Left colon (tissue), 2 donors: ENCODE data around the gene MARCHF4. TPM values are rescaled to one million over a fixed set of nuclear protein-coding genes. Genes with fewer than 3 reads are reported as not detected.

Experiments
- ATAC-seq: fragments of 200-7000 bp; cut with Tn5 transposase; one replicate; pipeline ENCODE4 v1.9.1; 2020; ENCODE audit warnings: mild to moderate bottlenecking, moderate library complexity
- DNase-seq, 2 donors: peaks; one replicate each; pipeline ENCODE4 v3.0.0-alpha.2; 2020
- intact Hi-C, 2 donors: fragments of 100-400 bp; cut with DNase I in 1 of 2; cut with micrococcal nuclease in 1 of 2; formaldehyde crosslinking; loops; one replicate each; pipeline versions ENCODE4 v1.11.2 to v1.14.0; 2022; cut with DNase I, micrococcal nuclease
- total RNA-seq, 2 donors: library from RNA; stranded (reverse); fragmentation: NEBNext Ultra II Directional; extraction: Animal tissue kit (Norgen Biotek cat#: 25700); gene quantifications; one replicate each; pipeline ENCODE4 v1.2.1, GENCODE V29; 2021
- donor health status: DM: no; HTN: no; CAD: no.
- donor health status: DM: yes; HTN: yes; CAD: no.

MARCHF4 gene
- total RNA-seq, 2 donors from 2014 or later = 0.37 to 0.73 TPM

DNA sequence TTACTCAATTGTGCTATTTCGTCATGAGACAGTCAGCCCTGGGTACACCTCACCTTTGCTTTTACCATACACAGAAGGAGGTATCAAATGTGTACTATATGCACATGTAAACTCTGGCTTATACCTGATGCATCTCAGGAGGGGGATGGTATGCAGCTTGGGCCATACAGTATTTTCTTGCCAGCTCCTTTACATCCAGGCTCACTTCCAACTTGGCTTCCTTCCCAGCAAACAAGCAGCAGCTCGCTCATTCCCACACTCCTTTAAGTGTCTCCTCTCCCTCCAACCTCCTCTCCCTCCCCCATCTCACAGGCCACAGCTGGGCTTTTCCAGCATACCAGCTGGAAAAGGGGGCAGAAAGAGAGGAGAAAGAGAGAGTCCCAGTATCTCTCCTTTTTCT is 9.6 kb downstream of the MARCHF4 start:
- intact Hi-C loops = no loop called here
- DNase-seq (no peak), ATAC-seq (no peak)

DNA sequence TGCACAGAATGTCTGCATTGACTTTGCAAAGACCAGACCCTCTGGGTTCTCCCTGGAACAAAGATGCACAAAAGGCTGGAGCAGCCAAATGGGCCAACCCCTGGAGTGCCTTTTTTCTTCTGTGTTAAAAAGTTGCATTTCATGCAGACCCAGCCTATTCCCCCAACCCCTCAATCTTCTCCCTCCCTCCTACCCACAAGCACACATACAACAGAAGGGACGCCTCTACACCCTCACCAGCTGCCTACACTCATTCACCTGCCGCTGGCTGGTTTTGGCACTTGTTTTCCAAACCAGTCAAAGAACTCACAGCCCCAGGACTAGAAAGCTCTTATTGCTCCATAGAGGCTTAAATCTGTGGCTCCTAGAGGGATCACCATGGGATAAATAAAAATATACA is 16.6 kb downstream of the MARCHF4 start:
- DNase-seq (no peak), ATAC-seq (no peak)
- intact Hi-C loops = no loop called here

GRCh38 chr2:216354306-216354705 is 18.0 kb downstream of the MARCHF4 start:
- DNase-seq (no peak), ATAC-seq (no peak)
- intact Hi-C loops = no loop called here

DNA sequence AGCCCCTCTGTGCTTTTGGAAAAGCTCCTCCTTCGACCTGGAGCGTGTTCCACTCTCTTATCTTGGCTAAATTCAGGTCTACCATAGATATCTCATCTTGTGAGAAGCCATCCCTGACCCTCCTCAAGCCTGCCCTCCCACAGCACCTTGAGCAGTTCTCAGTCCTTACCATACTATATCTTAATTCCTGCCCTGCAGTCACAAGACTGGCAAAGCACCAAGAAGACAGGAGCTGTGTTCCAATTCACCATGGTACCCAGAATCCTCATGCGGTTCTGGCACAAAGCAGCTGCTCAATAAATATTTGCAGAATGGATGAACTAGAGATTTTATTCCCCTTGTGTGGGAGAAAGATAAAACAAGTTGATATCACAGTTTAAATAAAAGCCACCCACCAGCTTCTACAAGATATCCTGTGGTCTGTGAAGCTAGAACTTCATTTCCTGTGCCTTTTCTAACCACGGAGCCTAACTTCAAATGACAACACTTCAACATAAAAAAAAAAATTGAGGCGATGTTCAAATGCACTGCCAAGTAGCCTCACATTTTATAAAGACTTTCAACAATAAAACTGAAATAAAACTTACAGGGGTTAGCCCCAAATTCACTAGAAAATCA is 19.5 kb downstream of the MARCHF4 start:
- DNase-seq (no peak), ATAC-seq (no peak)

GRCh38 chr2:216351172-216351925 is 20.9 kb downstream of the MARCHF4 start:
- no peak for ATAC-seq
- DNase-seq = no peak
- intact Hi-C loops = no loop called here

More for the DNA sequence above, 19.5 kb downstream of the MARCHF4 start:
- intact Hi-C loops = no loop called here

DNA sequence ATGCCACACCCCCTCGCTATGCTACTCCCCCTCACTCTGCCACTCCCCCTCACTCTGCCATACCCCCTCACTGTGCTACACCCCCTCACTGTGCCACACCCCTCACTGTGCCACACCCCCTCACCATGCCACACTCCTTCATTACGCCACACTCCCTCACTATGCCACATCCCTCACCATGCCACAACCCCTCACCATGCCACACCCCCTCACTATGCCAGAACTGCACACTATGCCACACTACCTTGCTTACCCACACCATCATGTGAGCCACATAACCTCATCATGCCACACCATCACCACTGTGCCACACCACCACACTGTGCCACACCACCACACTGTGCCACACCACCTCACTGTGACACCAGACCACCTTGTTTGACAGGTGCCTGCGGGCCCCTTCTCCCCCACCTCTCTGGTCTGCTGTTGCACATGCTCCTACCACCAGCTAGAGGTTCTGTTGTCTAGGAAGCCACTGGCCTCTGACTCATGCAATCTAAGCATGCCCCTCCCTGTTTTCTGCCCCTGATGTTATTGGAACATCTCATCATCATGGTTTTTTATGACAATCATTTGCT is 22.0 kb downstream of the MARCHF4 start:
- intact Hi-C loops = no loop called here
- peak; percentile 43 for ATAC-seq
- DNase-seq = no peak

GRCh38 chr2:216349366-216349765 is 22.9 kb downstream of the MARCHF4 start:
- intact Hi-C loops = no loop called here
- DNase-seq = no peak
- no peak for ATAC-seq

DNA sequence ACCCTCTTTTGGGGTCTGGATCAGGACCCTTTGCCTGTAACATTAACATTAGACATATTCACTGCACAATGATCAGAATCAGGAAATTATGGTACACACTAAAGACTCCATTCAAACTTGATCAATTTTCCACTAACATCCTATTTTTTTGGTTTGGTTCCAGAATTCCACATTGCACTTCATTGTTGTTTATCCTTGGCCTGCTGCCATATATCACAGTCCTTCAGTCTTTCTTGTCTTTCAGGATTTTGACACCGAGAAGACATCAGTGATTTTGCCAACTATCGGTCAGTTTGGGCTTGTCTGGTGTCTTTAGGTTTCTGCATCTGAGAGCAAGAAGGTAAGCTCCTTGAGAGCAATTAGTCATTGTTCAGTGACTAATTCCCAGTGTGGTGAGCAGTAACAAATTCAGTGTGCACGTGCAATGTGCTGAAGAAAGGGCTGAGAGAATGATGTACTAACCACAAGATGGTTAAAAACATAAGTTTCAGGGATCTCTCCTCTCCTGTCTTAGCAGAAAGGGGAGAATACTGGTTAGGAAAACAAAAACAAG is 23.5 kb downstream of the MARCHF4 start:
- DNase-seq = no peak
- ATAC-seq = no peak
- intact Hi-C loops = no loop called here

DNA sequence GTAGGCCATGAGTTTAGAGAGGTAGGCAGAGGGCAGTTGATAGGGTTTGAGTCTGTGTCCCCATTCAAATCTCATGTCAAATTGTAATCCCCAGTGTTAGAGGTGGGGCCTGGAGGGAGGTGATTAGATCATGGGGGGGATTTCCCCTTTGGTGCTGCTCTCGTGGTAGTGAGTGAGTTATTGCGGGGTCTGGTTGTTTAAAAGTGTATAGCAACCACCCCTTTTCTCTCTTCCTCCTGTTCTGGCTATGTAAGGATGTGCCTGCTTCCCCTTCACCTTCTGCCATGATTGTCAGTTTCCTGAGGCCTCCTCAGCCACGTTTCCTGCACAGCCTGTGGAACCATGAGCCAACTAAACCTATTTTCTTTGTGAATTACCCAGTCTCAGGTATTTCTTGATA is 25.5 kb downstream of the MARCHF4 start:
- ATAC-seq (no peak), DNase-seq (no peak)
- intact Hi-C loops = no loop called here

- no peak for ATAC-seq
- no peak for DNase-seq
- intact Hi-C loops = no loop called here
These were observed 26.4 kb downstream of the MARCHF4 start for GRCh38 chr2:216345846-216346245.

- ATAC-seq (no peak), DNase-seq (no peak)
- intact Hi-C loops = no loop called here
These were observed 27.4 kb downstream of the MARCHF4 start for GRCh38 chr2:216344950-216345300.

- DNase-seq = no peak
- intact Hi-C loops = no loop called here
- no peak for ATAC-seq
These were observed 27.9 kb downstream of the MARCHF4 start for GRCh38 chr2:216344206-216344949.

- ATAC-seq (no peak), DNase-seq (no peak)
- intact Hi-C loops = no loop called here
These were observed 28.9 kb downstream of the MARCHF4 start for GRCh38 chr2:216343221-216343980.

DNA sequence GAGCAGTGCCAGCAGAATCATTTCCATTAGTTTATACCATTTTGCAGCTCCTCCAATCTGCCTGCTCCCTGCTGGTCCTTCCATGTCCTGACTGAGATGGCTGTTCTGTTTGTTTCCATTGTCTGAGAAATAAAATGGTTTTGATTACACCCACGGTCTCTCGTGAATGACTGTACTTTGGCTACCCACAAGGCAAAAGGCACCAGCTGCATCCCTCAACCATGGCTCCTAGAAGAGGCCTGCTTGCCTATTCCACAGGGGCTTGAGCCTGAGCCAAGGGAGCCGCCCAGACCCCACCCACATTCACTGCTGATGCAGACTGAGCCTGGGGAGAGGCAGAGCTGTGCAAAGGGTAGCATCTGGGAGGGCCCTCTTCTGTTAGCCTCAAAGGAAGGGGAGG is 31.2 kb downstream of the MARCHF4 start:
- intact Hi-C loops = no loop called here
- ATAC-seq = no peak
- no peak for DNase-seq

- no peak for ATAC-seq
- DNase-seq = no peak
- intact Hi-C loops = no loop called here
These were observed 32.0 kb downstream of the MARCHF4 start for GRCh38 chr2:216340280-216340631.

- intact Hi-C loops = no loop called here
- DNase-seq = no peak
- ATAC-seq = peak; percentile 41
These were observed 32.6 kb downstream of the MARCHF4 start for GRCh38 chr2:216339456-216340279.

DNA sequence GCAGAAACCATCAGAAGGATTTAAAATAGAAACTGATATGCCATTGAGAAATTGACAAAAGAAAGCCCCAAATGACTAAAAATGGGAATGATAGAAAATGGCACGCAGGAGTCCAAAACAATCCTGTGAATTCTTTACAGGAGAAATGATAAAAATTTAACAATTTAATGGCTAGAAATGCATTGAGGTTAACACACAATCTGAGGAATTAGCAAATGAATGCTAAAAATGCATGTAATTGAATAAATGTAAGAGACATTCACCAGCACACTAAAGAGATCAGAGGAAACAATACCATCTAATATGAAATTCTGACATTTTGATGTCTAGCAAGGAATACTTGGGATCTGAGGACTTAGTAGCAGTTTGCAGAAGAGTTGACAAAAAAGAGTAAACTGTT is 37.0 kb downstream of the MARCHF4 start:
- ATAC-seq = no peak
- no peak for DNase-seq
- intact Hi-C loops = no loop called here

DNA sequence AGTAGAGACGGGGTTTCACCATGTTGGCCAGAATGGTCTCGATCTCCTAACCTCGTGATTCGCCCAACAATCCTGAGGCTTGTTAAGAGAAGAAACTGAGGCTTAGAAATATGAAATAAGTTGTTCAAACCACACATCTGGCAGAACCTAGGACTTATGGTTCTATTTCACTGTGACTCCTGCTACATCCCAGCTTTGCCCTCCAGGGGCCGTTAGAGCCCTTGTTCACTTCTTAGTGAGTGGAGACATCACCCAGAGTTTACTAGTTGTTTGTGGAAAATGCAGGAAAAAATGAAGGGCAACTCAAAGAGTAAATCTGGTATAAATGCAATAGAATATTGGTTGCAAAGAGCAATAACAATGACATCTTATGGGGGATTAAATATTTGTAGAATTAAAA is 43.9 kb downstream of the MARCHF4 start:
- DNase-seq (no peak), ATAC-seq (no peak)
- intact Hi-C loops = no loop called here
